RWPE2 (cell line): ENCODE measurements around the gene TBX1.

Experiments
- ATAC-seq: fragments of 200-7000 bp; cut with Tn5 transposase; 3 replicates; pipeline ENCODE4 v1.9.1; 2021; ENCODE audit warnings: low read depth
- DNase-seq: peaks from one replicate; pipeline ENCODE4 v3.0.0-alpha.2; 2020; ENCODE audit warnings: low spot score
- H3K27ac ChIP-seq: fragments of 450-650 bp; 2 replicates; pipeline ENCODE4 v1.5.1; 2017; ENCODE audit warnings: mild to moderate bottlenecking; ENCODE audit not compliant: poor library complexity, severe bottlenecking
- H3K27me3 ChIP-seq: fragments of 250-450 bp; sonication (Bioruptor Pico); 2 replicates; pipeline ENCODE4 v1.5.1; 2021; ENCODE audit warnings: mild to moderate bottlenecking, moderate library complexity; ENCODE audit not compliant: insufficient read depth, poor library complexity, severe bottlenecking
- H3K36me3 ChIP-seq: fragments of 250-450 bp; sonication (Bioruptor Pico); 2 replicates; pipeline ENCODE4 v1.5.1; 2020; ENCODE audit warnings: low read depth, mild to moderate bottlenecking, moderate library complexity
- H3K4me1 ChIP-seq: fragments of 250-450 bp; sonication (Bioruptor Pico); 2 replicates; pipeline ENCODE4 v1.5.1; 2021; ENCODE audit warnings: mild to moderate bottlenecking, moderate library complexity; ENCODE audit not compliant: insufficient read depth, poor library complexity, severe bottlenecking
- H3K4me3 ChIP-seq: fragments of 250-450 bp; sonication (Bioruptor Pico); 2 replicates; pipeline ENCODE4 v1.5.1; 2021; ENCODE audit warnings: mild to moderate bottlenecking, moderate library complexity; ENCODE audit not compliant: severe bottlenecking
- H3K9me3 ChIP-seq: fragments of 250-450 bp; sonication (Bioruptor Pico); 2 replicates; pipeline ENCODE4 v1.5.1; 2021; ENCODE audit warnings: mild to moderate bottlenecking, moderate library complexity; ENCODE audit not compliant: severe bottlenecking
- CTCF ChIP-seq: fragments of 450-650 bp; IDR thresholded peaks from one replicate; pipeline ENCODE4 v1.5.1; 2017; ENCODE audit warnings: mild to moderate bottlenecking, moderate library complexity; ENCODE audit not compliant: poor library complexity, severe bottlenecking

Gene TBX1

GRCh38 chr22:19753090-19753842 lies 7.3 kb upstream of the TBX1 start:
- Histone ChIP-seq H3K4me1 (peaks cover 7% of the 10 kb centered on the region), H3K27me3 (peaks cover 20% of the 10 kb centered on the region), H3K27ac (no peak overlapping the region), H3K9me3 (no peaks in the 10 kb centered on the region), H3K36me3 (no peaks in the 10 kb centered on the region), H3K4me3 (no peak overlapping the region)
- DNase-seq (no peak), ATAC-seq (no peak)
- TF ChIP-seq CTCF: no peak

GRCh38 chr22:19753996-19754700 lies 6.4 kb upstream of the TBX1 start:
- Histone ChIP-seq H3K4me3 (no peak overlapping the region), H3K9me3 (no peaks in the 10 kb centered on the region), H3K36me3 (no peaks in the 10 kb centered on the region), H3K27ac (no peak overlapping the region), H3K27me3 (peaks cover 23% of the 10 kb centered on the region), H3K4me1 (peaks cover 7% of the 10 kb centered on the region)
- no peak for TF ChIP-seq CTCF
- no peak for DNase-seq
- ATAC-seq: no peak

- ATAC-seq: no peak
- H3K4me3 ChIP-seq: no peak overlapping the region
- no peak for TF ChIP-seq CTCF
- no peak for DNase-seq
- no peak overlapping the region for H3K27ac ChIP-seq
- H3K36me3 ChIP-seq: no peaks in the 10 kb centered on the region
- peaks cover 7% of the 10 kb centered on the region for H3K4me1 ChIP-seq
- no peaks in the 10 kb centered on the region for H3K9me3 ChIP-seq
- peaks cover 29% of the 10 kb centered on the region for H3K27me3 ChIP-seq
Measured at GRCh38 chr22:19754701-19755144, 5.9 kb upstream of the TBX1 start.

- ATAC-seq (no peak), DNase-seq (no peak)
- Histone ChIP-seq H3K27me3 (peaks cover 34% of the 10 kb centered on the region), H3K9me3 (no peaks in the 10 kb centered on the region), H3K4me3 (no peak overlapping the region), H3K27ac (no peak overlapping the region), H3K36me3 (no peaks in the 10 kb centered on the region), H3K4me1 (peaks cover 7% of the 10 kb centered on the region)
- TF ChIP-seq CTCF: no peak
Measured at GRCh38 chr22:19755145-19755710, 5.3 kb upstream of the TBX1 start.
